HL-60/S4 (cell line): ENCODE measurements around the gene PKDREJ.
"Not testable (repeated sequence)": the region's sequence is repeated elsewhere in the genome, so short reads cannot be mapped to it uniquely, and the experiment has no call there.

Experiments used
- in situ Hi-C: fragments of 300-500 bp; cut with MboI; formaldehyde crosslinking; loops from 2 replicates; pipeline ENCODE4 v1.14.3; 2022; ENCODE audit warnings: low sequenced_read_pairs

PKDREJ gene

GRCh38 chr22:46272762-46273431, 9.8 kb upstream of the PKDREJ start:
- in situ Hi-C loops: no loop called here

- in situ Hi-C loops: no loop called here
Observed at GRCh38 chr22:46272196-46272595, 9.1 kb upstream of the PKDREJ start.

- in situ Hi-C loops: no loop called here
Observed at GRCh38 chr22:46269564-46269963, 6.4 kb upstream of the PKDREJ start.

GRCh38 chr22:46267431-46268279, 4.5 kb upstream of the PKDREJ start, which contains the start of gene TTC38:
Gene TTC38 (plus strand): TSS chr22:46268008. CDS start chr22:46268040, 32 bp downstream.
- in situ Hi-C loops: no loop called here

- in situ Hi-C loops: not testable (repeated sequence)
Observed at GRCh38 chr22:46265627-46266026, 2.5 kb upstream of the PKDREJ start.

- in situ Hi-C loops: not testable (repeated sequence)
Observed at GRCh38 chr22:46264520-46264919, 1.4 kb upstream of the PKDREJ start.

- in situ Hi-C loops: no loop called here
Observed at GRCh38 chr22:46262449-46263215, 511 bp downstream of the PKDREJ start.

GRCh38 chr22:46260038-46260437, 3.1 kb downstream of the PKDREJ start:
- in situ Hi-C loops: no loop called here

- in situ Hi-C loops: no loop called here
Observed at GRCh38 chr22:46259374-46259773, 3.8 kb downstream of the PKDREJ start.

- in situ Hi-C loops: no loop called here
Observed at GRCh38 chr22:46256358-46256958, 6.7 kb downstream of the PKDREJ start.

- in situ Hi-C loops: no loop called here
Observed at GRCh38 chr22:46251816-46252380, 11.2 kb downstream of the PKDREJ start.

GRCh38 chr22:46251266-46251665, 11.9 kb downstream of the PKDREJ start:
- in situ Hi-C loops: no loop called here

GRCh38 chr22:46250783-46251125, 12.4 kb downstream of the PKDREJ start:
- in situ Hi-C loops: no loop called here

- in situ Hi-C loops: no loop called here
Observed at GRCh38 chr22:46250035-46250782, 12.9 kb downstream of the PKDREJ start, which contains the start of gene CDPF1. Gene CDPF1 (minus strand): TSS chr22:46250293. CDS start chr22:46248284, 2,009 bp downstream.

- in situ Hi-C loops: no loop called here
Observed at GRCh38 chr22:46247443-46247975, 15.6 kb downstream of the PKDREJ start.

- in situ Hi-C loops: no loop called here
Observed at GRCh38 chr22:46246178-46246577, 17.0 kb downstream of the PKDREJ start.

GRCh38 chr22:46245511-46245910, 17.6 kb downstream of the PKDREJ start:
- in situ Hi-C loops: no loop called here

GRCh38 chr22:46244771-46245170, 18.4 kb downstream of the PKDREJ start:
- in situ Hi-C loops: no loop called here

- in situ Hi-C loops: no loop called here
Observed at GRCh38 chr22:46242076-46242475, 21.1 kb downstream of the PKDREJ start.
